ENCODE measurements around the gene HEG1. TPM values are rescaled to one million over a fixed set of nuclear protein-coding genes. Genes with fewer than 3 reads are reported as not detected.
A peak's percentile ranks its signal among the peaks of the same experiment; 100 is the strongest.

The HEG1 gene
- total and polyA plus RNA-seq, 2 donors, result 32.9 to 42.1 TPM

GRCh38 chr3:125061170-125061569 is 5.4 kb upstream of the HEG1 start:
- H3K4me3 ChIP-seq (ENCODE audit: low read depth, low read length), result no peak overlapping the region
- DNase-seq (ENCODE audit: extremely low spot score), result no peak
- peaks cover 3% of the 10 kb centered on the region for H3K4me1 ChIP-seq (ENCODE audit: insufficient read depth)

GRCh38 chr3:125059488-125060245 is 3.9 kb upstream of the HEG1 start:
- no peak overlapping the region for H3K27ac ChIP-seq (ENCODE audit: low read depth)
- peaks cover 3% of the 10 kb centered on the region for H3K4me1 ChIP-seq (ENCODE audit: insufficient read depth)
- 69% methylated on average over 7 of the region's 7 CpGs for WGBS

More at GRCh38 chr3:125061170-125061569, 5.4 kb upstream of the HEG1 start:
- no peaks in the 10 kb centered on the region for H3K36me3 ChIP-seq (ENCODE audit: insufficient read depth)
- WGBS, result 27% methylated on average over 4 of the region's 4 CpGs
- H3K27ac ChIP-seq (ENCODE audit: low read depth), result no peak overlapping the region

GRCh38 chr3:125058959-125059358 is 3.2 kb upstream of the HEG1 start:
- peaks cover 3% of the 10 kb centered on the region for H3K4me1 ChIP-seq (ENCODE audit: insufficient read depth)
- no peak overlapping the region for H3K4me3 ChIP-seq (ENCODE audit: low read depth, low read length)
- no peak overlapping the region for H3K27ac ChIP-seq (ENCODE audit: low read depth)
- no peaks in the 10 kb centered on the region for H3K36me3 ChIP-seq (ENCODE audit: insufficient read depth)
- WGBS, result 92% methylated on average over 3 of the region's 3 CpGs
- DNase-seq (ENCODE audit: extremely low spot score), result no peak

More at GRCh38 chr3:125059488-125060245, 3.9 kb upstream of the HEG1 start:
- no peak for DNase-seq (ENCODE audit: extremely low spot score)
- Histone ChIP-seq H3K4me3 (ENCODE audit: low read depth, low read length) (no peak overlapping the region), H3K36me3 (ENCODE audit: insufficient read depth) (no peaks in the 10 kb centered on the region)

GRCh38 chr3:125058529-125058928 is 2.7 kb upstream of the HEG1 start:
- no peak overlapping the region for H3K27ac ChIP-seq (ENCODE audit: low read depth)
- 92% methylated on average over 3 of the region's 3 CpGs for WGBS
- no peak for DNase-seq (ENCODE audit: extremely low spot score)
- no peaks in the 10 kb centered on the region for H3K36me3 ChIP-seq (ENCODE audit: insufficient read depth)
- peaks cover 3% of the 10 kb centered on the region for H3K4me1 ChIP-seq (ENCODE audit: insufficient read depth)
- H3K4me3 ChIP-seq (ENCODE audit: low read depth, low read length), result no peak overlapping the region

DNA sequence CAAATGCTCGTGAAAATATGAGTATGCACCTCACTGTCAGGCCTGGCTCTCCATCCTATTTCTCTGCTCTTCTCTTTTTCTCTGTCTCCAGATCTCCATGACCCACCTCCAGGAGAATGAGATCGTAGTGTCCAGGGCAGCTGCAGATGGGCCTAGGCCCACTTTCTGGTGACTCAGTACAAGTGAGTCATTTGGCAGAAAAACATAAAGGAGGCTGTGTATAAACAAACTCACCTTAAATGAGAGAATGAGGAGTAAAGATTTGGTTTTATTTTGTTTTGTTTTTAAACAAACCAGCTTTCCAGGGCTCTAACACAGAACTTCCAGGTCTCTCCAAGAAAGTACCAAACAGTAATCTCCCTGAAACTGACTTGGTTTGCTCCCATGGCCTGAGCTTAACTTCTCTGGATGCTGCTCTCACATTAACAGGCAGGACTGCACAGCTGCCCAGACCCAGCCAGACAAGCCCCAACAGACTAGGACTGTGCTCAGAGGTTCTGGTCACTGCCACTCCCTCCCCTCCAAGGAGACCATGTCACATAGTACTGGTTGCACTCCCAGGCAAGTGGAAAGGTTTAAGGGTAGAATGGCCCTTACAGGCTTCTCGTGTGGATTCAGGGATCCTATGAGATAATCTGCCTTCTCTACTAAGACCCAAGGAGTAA is 1.5 kb upstream of the HEG1 start:
- no peak for DNase-seq (ENCODE audit: extremely low spot score)

DNA sequence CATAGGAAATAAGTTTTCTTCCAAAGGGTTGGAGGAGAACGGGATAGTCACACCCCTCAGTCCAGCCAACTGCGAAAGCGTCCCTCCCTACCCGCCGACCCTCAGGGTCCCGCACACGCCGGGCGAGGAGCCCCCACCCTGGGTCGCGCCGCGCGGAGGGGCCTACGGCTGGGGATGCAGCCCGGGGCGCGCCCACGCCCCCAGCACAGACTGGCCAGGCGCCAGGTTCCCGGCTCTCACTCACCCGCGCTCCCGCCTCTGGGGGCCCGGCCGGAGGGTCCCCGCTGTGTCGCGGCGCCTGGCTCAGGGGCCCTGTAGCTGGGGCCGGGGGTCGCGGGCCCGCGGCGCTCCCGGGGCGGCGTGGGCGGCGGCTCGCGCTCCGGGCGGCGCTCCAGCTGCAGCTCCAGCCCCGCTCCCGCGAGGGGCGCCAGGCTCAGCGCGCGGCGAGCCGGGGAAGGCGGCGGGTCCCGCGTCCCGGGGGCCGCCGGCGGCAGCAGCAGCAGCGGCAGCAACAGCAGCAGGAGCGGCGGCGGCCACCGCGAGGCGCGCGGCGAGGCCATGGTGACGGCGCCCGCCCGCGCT is 375 bp downstream of the HEG1 start:
- Histone ChIP-seq H3K4me1 (ENCODE audit: insufficient read depth) (peaks cover 5% of the 10 kb centered on the region), H3K27ac (ENCODE audit: low read depth) (peak overlapping the region; percentile 86), H3K36me3 (ENCODE audit: insufficient read depth) (no peaks in the 10 kb centered on the region), H3K4me3 (ENCODE audit: low read depth, low read length) (peak overlapping the region; percentile 92)
- whole genome bisulfite sequencing, result under 1% methylated on average over 78 of the region's 78 CpGs
- no peak for DNase-seq (ENCODE audit: extremely low spot score)

More for the DNA sequence above, 1.5 kb upstream of the HEG1 start:
- peaks cover 3% of the 10 kb centered on the region for H3K4me1 ChIP-seq (ENCODE audit: insufficient read depth)
- no peaks in the 10 kb centered on the region for H3K36me3 ChIP-seq (ENCODE audit: insufficient read depth)
- WGBS, result 60% methylated on average over 3 of the region's 3 CpGs
- H3K27ac ChIP-seq (ENCODE audit: low read depth), result no peak overlapping the region
- no peak overlapping the region for H3K4me3 ChIP-seq (ENCODE audit: low read depth, low read length)

DNA sequence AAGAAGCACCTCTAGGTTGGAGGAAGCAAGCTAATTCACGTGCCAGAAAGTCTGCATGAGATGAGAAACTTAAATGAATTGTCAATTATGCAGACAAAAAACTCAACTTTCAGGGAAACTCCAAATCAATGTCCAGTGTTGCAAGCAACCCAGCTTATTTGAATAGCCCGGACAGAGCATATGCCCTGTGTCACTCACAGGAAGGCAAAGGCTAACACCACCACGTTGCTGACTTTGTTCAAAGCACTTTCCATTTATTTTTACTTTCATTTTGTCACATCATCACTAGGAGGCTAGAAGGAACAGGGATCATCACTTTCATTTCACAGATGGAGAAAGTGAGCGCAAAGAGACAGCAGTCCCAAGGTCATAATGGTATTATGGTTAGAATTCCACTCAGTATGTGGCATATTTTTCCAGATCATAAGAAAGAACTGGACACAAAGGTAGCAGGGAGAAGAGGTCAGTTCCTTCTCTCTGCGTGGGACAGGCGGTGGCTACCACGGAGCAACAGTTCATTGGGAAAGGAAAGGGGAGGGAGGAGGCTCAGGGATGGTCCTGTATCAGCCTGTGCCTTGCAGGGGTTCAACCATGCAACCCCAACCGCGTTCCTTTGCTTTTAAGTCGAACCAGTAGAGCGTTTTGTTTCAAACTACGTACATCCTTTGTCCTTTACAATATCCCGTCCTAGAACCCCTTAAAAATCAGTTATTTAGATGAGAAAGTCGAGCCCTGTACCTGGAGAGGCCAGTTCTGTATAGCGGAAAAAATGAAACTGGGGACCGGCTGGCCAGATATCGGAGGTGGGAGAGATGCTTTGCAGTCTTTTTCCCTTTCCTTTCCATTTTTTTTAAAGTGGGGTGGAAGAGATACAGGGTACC is 1.1 kb downstream of the HEG1 start:
- Histone ChIP-seq H3K4me3 (ENCODE audit: low read depth, low read length) (peak overlapping the region; percentile 92), H3K4me1 (ENCODE audit: insufficient read depth) (peaks cover 5% of the 10 kb centered on the region), H3K36me3 (ENCODE audit: insufficient read depth) (no peaks in the 10 kb centered on the region), H3K27ac (ENCODE audit: low read depth) (peak overlapping the region; percentile 86)
- DNase-seq (ENCODE audit: extremely low spot score), result no peak
- 3% methylated on average over 17 of the region's 17 CpGs for WGBS

DNA sequence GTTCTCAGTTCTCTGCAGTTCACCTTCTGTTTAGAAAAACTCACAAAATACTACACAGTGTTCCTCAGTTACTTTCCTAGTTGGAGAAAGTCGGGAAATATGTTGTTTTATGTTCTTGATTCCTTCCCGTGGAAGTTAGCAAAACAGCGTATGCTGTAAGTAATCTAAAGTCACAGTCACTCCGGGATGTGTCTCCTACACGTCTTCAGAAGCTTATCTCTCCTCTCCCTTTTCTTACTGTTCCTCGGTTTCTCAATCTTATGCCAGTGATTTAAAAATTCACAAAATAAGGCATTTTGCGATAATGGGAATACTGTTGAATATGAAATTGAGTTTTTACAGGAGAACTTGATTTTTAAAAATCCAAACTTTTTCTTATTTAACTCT is 1.7 kb downstream of the HEG1 start:
- Histone ChIP-seq H3K36me3 (ENCODE audit: insufficient read depth) (no peaks in the 10 kb centered on the region), H3K4me3 (ENCODE audit: low read depth, low read length) (peak overlapping the region; percentile 92), H3K4me1 (ENCODE audit: insufficient read depth) (peaks cover 5% of the 10 kb centered on the region), H3K27ac (ENCODE audit: low read depth) (no peak overlapping the region)
- no peak for DNase-seq (ENCODE audit: extremely low spot score)
- 53% methylated on average over 7 of the region's 7 CpGs for WGBS

GRCh38 chr3:125053304-125053699 is 2.5 kb downstream of the HEG1 start:
- Histone ChIP-seq H3K36me3 (ENCODE audit: insufficient read depth) (no peaks in the 10 kb centered on the region), H3K4me1 (ENCODE audit: insufficient read depth) (peaks cover 5% of the 10 kb centered on the region), H3K27ac (ENCODE audit: low read depth) (no peak overlapping the region), H3K4me3 (ENCODE audit: low read depth, low read length) (no peak overlapping the region)
- DNase-seq (ENCODE audit: extremely low spot score), result no peak
- whole genome bisulfite sequencing, result 94% methylated on average over 2 of the region's 2 CpGs

DNA sequence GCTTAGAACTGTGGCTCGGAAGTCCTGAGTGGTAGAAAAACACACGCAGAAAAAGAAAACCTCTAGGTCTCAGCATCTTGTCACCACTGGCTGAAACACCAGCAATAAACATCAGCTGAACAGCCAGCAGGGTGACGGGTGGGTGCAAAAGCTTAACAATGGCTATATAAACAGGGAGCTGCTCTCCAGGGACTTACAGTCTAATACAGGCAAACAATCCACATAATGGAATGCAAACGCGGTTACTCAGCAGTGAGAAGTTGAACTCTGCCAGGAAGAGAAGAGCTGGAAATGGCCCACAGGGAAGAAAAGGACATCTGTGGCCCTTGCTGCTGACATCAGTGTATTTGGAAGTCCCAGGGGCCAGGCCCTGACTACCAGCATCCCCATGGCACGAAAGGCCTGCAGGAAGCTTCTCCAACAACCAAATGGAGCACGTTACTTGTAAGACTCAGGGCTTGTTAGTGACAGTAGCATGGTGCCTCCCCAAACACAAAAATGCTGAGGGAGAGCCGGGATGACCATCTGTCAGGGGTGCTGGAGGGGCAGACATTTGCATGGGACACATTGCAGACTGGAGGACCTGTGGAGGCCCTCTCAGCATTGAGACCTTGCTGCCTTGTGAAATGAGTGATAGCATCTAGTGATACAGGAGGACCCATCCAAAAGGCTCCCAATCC is 3.0 kb downstream of the HEG1 start:
- Histone ChIP-seq H3K4me3 (ENCODE audit: low read depth, low read length) (no peak overlapping the region), H3K4me1 (ENCODE audit: insufficient read depth) (peaks cover 4% of the 10 kb centered on the region), H3K27ac (ENCODE audit: low read depth) (peak overlapping the region; percentile 3), H3K36me3 (ENCODE audit: insufficient read depth) (no peaks in the 10 kb centered on the region)
- WGBS, result 20% methylated on average over 8 of the region's 8 CpGs
- no peak for DNase-seq (ENCODE audit: extremely low spot score)

DNA sequence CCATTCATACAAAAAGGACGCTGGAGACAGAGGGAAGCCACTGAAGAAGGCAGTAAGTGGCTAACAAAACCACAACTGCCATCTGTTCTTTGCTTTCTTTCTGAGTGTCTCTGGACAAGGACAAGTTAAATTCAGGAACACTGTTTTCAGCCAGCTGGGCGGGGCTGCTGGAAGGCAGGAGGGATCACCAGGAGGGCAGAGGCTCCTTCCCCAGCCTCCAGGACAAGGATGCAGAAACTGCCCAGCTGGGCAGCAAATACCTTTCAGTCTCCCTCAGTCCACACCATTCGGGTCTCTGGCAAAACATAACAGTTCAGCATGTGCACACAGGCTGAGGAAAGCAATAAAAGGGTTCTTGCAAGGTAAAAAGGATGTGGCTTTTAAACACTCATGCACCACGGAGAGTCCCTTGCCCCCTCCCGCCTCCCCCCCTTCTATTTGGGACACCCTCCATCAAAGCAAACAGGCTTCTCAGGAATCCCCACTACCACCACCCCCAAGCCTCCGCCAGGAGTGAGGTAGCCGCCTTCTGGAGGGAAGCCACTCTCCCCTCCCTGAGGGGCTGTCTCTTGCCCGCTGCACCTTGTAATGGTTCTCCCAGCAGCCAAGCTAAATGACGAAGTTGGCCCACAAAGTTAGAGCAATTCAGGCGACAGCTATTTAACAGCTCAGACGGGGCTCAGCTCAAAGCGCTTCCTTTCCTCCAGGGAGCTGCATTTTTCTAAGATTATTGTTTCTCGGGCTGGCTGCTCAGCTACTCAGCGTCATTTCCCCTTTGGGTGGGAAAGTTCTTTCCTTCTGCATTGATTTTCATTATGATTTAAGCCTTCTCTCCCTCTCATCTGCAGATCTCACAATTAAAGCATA is 3.8 kb downstream of the HEG1 start:
- 10% methylated on average over 14 of the region's 14 CpGs for WGBS
- Histone ChIP-seq H3K36me3 (ENCODE audit: insufficient read depth) (no peaks in the 10 kb centered on the region), H3K27ac (ENCODE audit: low read depth) (peak overlapping the region; percentile 65), H3K4me3 (ENCODE audit: low read depth, low read length) (peak overlapping the region; percentile 14), H3K4me1 (ENCODE audit: insufficient read depth) (peaks cover 3% of the 10 kb centered on the region)
- DNase-seq (ENCODE audit: extremely low spot score), result no peak

- Histone ChIP-seq H3K4me1 (ENCODE audit: insufficient read depth) (peaks cover 2% of the 10 kb centered on the region), H3K4me3 (ENCODE audit: low read depth, low read length) (no peak overlapping the region)
- 77% methylated on average over 7 of the region's 7 CpGs for WGBS
Observed at GRCh38 chr3:125051205-125051604, 4.6 kb downstream of the HEG1 start.

More at GRCh38 chr3:125051205-125051604, 4.6 kb downstream of the HEG1 start:
- no peaks in the 10 kb centered on the region for H3K36me3 ChIP-seq (ENCODE audit: insufficient read depth)
- DNase-seq (ENCODE audit: extremely low spot score), result no peak
- no peak overlapping the region for H3K27ac ChIP-seq (ENCODE audit: low read depth)
